Endothelial cell of umbilical vein (primary cell): Measurements from ENCODE around the gene HBZ.

Experiments used
- EZH2 ChIP-seq: IDR thresholded peaks from 2 replicates; pipeline ENCODE4 v1.6.1; 2012; ENCODE audit warnings: borderline replicate concordance, low read depth, mild to moderate bottlenecking, moderate library complexity, low read length, inconsistent platforms; ENCODE audit not compliant: severe bottlenecking
- GATA2 ChIP-seq: IDR thresholded peaks from 2 replicates; pipeline ENCODE4 v1.7.0; 2011; ENCODE audit warnings: low read depth, mild to moderate bottlenecking, moderate library complexity, mixed read lengths, low read length; ENCODE audit not compliant: insufficient read length, insufficient read depth
- JUN ChIP-seq: IDR thresholded peaks from 2 replicates; pipeline ENCODE4 v1.6.1; 2011; ENCODE audit warnings: borderline replicate concordance, low read depth; ENCODE audit not compliant: insufficient read length, insufficient read depth
- MYC ChIP-seq: IDR thresholded peaks from one replicate; pipeline ENCODE4 v1.6.1; 2011; ENCODE audit warnings: mild to moderate bottlenecking, low read depth, low read length
- POLR2A ChIP-seq: IDR thresholded peaks from 2 replicates; pipeline ENCODE4 v1.6.1; 2012; ENCODE audit warnings: low read depth, mild to moderate bottlenecking, control low read depth, low read length
- POLR2AphosphoS5 ChIP-seq: IDR thresholded peaks from 2 replicates; pipeline ENCODE4 v1.6.1; 2012; ENCODE audit warnings: low read depth, mild to moderate bottlenecking, control low read depth, low read length, moderate library complexity; ENCODE audit not compliant: insufficient read depth
- TF ChIP-seq, protein P1 (sequence below), 2 donors: IDR thresholded peaks; 1 replicate in 1 of 2; 2 replicates in 1 of 2; pipeline ENCODE4 v1.5.1; 2011; ENCODE audit warnings: low read length in 2 of 2, mild to moderate bottlenecking in 2 of 2, moderate library complexity in 2 of 2, control low read depth in 1 of 2, inconsistent platforms in 1 of 2, low read depth in 1 of 2; ENCODE audit not compliant: insufficient read depth in 1 of 2; ENCODE audit errors: extremely low read depth in 1 of 2
- TF ChIP-seq, protein P2 (sequence below): IDR thresholded peaks from 2 replicates; pipeline ENCODE4 v1.6.1; 2011; ENCODE audit not compliant: insufficient read depth, insufficient read length

DNA sequence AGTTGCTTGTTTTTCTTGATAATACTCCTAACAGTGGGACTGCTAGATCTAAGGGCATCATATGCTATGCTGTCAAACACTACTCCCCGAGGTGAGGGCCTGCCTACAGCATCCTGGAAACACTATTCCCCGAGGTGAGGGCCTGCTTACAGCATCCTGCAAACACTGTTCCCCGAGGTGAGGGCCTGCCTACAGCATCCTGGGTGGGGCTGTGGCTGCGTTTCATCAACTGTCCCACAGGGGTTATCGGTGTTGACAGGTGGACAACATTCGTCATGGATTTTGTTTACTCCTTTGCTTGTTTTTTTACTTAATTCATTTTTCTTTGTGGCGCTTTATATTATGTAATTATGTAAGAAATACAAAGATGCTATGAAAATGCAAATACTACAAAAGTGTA is 36.4 kb upstream of the HBZ start:
- TF ChIP-seq, protein P1, sequence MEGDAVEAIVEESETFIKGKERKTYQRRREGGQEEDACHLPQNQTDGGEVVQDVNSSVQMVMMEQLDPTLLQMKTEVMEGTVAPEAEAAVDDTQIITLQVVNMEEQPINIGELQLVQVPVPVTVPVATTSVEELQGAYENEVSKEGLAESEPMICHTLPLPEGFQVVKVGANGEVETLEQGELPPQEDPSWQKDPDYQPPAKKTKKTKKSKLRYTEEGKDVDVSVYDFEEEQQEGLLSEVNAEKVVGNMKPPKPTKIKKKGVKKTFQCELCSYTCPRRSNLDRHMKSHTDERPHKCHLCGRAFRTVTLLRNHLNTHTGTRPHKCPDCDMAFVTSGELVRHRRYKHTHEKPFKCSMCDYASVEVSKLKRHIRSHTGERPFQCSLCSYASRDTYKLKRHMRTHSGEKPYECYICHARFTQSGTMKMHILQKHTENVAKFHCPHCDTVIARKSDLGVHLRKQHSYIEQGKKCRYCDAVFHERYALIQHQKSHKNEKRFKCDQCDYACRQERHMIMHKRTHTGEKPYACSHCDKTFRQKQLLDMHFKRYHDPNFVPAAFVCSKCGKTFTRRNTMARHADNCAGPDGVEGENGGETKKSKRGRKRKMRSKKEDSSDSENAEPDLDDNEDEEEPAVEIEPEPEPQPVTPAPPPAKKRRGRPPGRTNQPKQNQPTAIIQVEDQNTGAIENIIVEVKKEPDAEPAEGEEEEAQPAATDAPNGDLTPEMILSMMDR (IDR thresholded peaks at IDR 0.05; ENCODE audit: extremely low read depth in 1 of 2, insufficient read depth in 1 of 2, low read depth in 1 of 2, low read length in 2 of 2), result no peak
- TF ChIP-seq POLR2A (no peak), GATA2 (no peak), POLR2AphosphoS5 (no peak), MYC (no peak), JUN (no peak), EZH2 (no peak)
- TF ChIP-seq, protein P2, sequence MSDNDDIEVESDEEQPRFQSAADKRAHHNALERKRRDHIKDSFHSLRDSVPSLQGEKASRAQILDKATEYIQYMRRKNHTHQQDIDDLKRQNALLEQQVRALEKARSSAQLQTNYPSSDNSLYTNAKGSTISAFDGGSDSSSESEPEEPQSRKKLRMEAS, result no peak
